HG03457 (cell line): ENCODE results near the gene ACO2.

ENCODE experiments used
- ATAC-seq: cut with Tn5 transposase; IDR thresholded peaks from one replicate; pipeline ENCODE4 v1.9.1; 2021; ENCODE audit warnings: moderate number of reproducible peaks; ENCODE audit not compliant: unreplicated experiment

Gene ACO2

GRCh38 chr22:41522813-41523212 lies 53.9 kb downstream of the ACO2 start:
- ATAC-seq, result no peak

GRCh38 chr22:41523464-41524221 lies 54.7 kb downstream of the ACO2 start:
- no peak for ATAC-seq

- ATAC-seq, result no peak
These were observed 55.3 kb downstream of the ACO2 start for GRCh38 chr22:41524251-41524661.

DNA sequence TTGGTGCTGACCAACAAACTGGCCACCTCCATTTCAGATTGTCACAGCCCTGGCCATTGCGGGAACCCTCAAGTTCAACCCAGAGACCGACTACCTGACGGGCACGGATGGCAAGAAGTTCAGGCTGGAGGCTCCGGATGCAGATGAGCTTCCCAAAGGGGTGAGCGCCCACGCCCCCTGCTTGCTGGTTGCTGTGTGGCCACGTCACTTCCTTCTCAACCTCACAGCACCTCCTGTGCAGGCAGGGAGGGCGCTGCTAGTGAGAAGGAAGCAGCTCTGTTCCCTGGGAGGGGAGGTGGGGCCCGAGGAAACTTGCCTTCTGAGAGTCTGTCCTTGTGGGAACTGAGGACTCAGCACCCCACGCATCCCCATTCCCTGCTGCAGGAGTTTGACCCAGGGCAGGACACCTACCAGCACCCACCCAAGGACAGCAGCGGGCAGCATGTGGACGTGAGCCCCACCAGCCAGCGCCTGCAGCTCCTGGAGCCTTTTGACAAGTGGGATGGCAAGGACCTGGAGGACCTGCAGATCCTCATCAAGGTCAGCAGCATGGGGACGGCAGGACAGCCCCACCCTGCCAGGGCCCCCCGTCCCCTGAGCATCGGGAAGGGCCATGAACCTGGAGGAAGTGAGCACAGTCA lies 56.0 kb downstream of the ACO2 start:
- no peak for ATAC-seq

DNA sequence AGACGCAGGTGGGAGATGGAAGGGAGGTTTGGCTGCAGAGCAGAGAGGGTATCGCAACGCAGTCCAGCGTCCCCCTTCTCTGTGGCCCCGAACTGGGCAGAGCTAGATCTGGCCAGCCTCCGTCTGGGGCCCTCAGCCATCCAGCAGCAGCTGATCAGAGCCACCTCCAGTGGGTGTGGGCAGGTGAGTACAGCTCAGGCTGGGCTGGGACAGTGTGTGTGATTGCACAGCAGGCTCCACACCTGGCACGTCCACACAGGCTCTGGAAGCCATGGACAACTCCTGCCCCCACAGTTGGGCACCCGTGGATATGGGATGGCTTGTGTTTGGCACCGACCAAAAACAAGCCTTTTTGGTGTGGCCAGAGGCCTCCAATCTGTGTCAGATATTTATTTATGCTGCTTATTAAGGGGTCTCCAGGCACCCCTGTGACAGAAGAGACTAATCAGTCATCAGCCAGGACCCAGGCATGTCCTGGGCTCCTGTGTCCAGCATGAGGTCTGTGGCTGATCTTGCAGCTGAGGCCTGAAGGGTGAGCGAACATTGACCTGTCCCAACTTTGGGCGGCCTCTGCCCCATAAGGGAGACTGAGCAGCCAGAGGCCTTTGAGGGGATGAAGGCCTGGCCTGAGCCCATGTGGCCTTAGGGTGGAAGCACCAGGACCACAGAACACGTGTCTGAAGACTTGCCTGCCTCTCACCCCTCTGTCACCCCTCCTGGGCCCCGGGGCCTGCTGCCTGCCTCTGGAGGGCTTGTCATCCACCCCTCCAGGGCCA lies 56.7 kb downstream of the ACO2 start:
- ATAC-seq, result no peak

- ATAC-seq, result no peak
These were observed 57.4 kb downstream of the ACO2 start for GRCh38 chr22:41526226-41526829.

- no peak for ATAC-seq
These were observed 58.2 kb downstream of the ACO2 start for GRCh38 chr22:41526830-41527799.

- no peak for ATAC-seq
These were observed 59.3 kb downstream of the ACO2 start for GRCh38 chr22:41528132-41528766.

DNA sequence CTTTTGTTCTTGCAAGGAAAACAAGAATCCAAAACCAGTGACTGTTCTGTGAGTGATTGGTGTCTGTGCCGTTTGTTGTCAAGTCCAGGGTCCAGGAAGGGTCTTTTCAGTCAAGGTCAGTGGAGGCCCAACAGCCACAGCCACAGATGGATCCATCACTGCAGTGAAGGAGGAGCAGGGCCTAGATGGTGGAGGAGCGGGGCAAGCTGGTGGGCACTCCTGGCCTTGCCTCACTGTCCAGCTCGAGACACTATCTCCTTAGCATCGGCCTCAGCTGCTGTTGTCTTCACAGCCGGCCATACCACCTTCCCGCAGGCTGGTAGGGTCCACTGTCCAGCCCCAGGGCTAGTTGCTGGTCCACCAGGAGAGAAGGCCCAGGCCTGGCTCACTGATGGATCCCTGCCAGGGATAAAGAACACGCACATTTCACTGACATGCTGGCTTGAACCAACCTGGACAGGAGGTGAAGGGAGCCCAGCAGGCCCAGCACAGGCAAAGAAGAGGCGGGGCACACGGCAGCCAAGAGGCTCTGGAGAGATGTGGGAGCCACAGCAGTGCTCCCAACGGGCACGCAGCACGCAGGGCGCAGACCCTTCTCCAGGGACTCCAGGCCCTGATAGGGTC lies 60.1 kb downstream of the ACO2 start:
- no peak for ATAC-seq

GRCh38 chr22:41530890-41531714 lies 62.2 kb downstream of the ACO2 start:
- no peak for ATAC-seq

DNA sequence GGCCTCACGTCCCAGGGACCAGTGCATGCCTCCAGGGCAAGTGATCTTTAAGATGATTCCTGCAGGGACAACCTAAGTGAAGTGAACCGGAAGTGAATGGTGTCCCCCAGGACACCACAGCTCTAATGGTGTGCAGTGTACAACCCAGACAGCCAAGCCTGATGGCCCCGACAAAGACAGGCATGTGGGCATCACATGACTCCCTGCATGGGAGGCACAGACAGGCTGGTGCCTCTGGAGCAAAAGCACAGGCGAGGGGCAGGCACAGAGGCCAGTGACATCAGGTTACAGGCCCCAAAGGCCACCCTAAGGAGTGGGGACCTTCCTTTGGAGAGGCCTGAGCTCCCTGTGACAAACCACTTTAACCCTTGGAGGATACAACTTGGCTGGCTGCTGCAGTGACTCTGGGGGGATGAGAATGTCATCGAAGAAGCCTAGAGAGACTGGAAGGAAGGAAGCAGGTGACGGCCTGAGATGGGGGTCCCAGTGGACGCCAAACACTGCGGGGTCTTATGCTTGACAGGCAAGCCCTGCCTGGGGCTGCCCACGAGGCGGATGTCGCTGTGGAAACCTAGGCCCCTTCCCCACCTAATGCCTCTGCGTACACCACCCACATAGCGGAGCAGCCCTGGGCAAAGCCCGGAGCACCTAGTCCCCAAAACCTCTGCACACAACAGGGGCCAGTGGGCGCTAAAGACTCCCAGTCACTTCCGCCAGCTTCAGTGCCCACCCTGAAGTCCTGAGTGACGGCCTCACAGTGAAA lies 63.0 kb downstream of the ACO2 start:
- ATAC-seq, result no peak

- ATAC-seq, result no peak
These were observed 64.2 kb downstream of the ACO2 start for GRCh38 chr22:41532908-41533825.

GRCh38 chr22:41534219-41534618 lies 65.3 kb downstream of the ACO2 start:
- no peak for ATAC-seq

- ATAC-seq, result no peak
These were observed 66.3 kb downstream of the ACO2 start for GRCh38 chr22:41535244-41535643.

GRCh38 chr22:41537203-41537602 lies 68.3 kb downstream of the ACO2 start:
- ATAC-seq, result no peak

DNA sequence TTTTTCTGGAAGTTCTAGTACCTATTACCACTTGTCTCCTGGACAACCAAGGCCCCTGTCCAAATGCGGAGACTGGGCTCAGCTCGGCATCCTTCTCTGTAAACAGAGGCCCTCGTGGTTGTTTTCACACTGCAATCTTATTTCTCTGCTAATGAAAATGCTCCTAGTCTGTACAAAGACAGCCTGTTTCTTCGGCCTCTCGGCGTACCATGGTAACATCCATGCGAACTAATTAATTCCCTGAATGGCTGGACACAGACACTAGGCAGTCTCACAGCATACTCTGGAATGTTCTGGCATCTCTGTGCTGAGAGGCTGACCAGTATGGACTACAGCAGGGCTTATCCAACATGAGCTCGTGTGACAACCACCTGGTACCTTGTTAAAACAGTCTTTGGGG lies 69.7 kb downstream of the ACO2 start:
- ATAC-seq, result no peak
